Calu3 (cell line): ENCODE measurements around the gene KRTAP20-4. TPM values are rescaled to one million over a fixed set of nuclear protein-coding genes. Genes with fewer than 3 reads are reported as not detected.

Experiments used
- BruUV-seq: library from RNA; stranded (reverse); fragments of 400-500 nt; replicated peaks from 2 replicates; lab custom pipeline; 2021; lab: Mats Ljungman, UMichigan
- CTCF ChIA-PET: fragments of 300-600 bp; sonication (Branson Sonifier 250); formaldehyde crosslinking; loops from one replicate; lab custom pipeline; 2022; ENCODE audit warnings: antibody characterized with exemption; lab: Charles Lee
- DNase-seq: peaks from one replicate; pipeline ENCODE4 v3.0.0; 2022
- H3K27ac Mint-ChIP-seq: one replicate; pipeline ENCODE4 v1.8.0; 2022; ENCODE audit warnings: mixed read lengths; ENCODE audit not compliant: unreplicated experiment
- H3K27me3 Mint-ChIP-seq: one replicate; pipeline ENCODE4 v1.8.0; 2022; ENCODE audit warnings: mixed read lengths; ENCODE audit not compliant: unreplicated experiment
- H3K36me3 Mint-ChIP-seq: one replicate; pipeline ENCODE4 v1.8.0; 2022; ENCODE audit warnings: mild to moderate bottlenecking, moderate library complexity, mixed read lengths; ENCODE audit not compliant: insufficient read depth, unreplicated experiment
- H3K4me1 Mint-ChIP-seq: one replicate; pipeline ENCODE4 v1.8.0; 2022; ENCODE audit warnings: mild to moderate bottlenecking, low read depth, mixed read lengths; ENCODE audit not compliant: unreplicated experiment
- H3K4me3 Mint-ChIP-seq: one replicate; pipeline ENCODE4 v1.8.0; 2022; ENCODE audit warnings: mild to moderate bottlenecking, low read depth, moderate library complexity, mixed read lengths; ENCODE audit not compliant: unreplicated experiment
- H3K9me3 Mint-ChIP-seq: one replicate; pipeline ENCODE4 v1.8.0; 2022; ENCODE audit warnings: low read depth, mixed read lengths; ENCODE audit not compliant: unreplicated experiment
- intact Hi-C: fragments of 100-400 bp; cut with micrococcal nuclease; formaldehyde crosslinking; loops from one replicate; pipeline ENCODE4 v1.10.0; 2022; ENCODE audit not compliant: unreplicated experiment
- total RNA-seq: library from RNA; stranded (reverse); gene quantifications from 2 replicates; pipeline ENCODE4 v1.2.3, GENCODE V29; 2022
- TF ChIP-seq, protein P1 (sequence below): fragments of 200-600 bp; IDR thresholded peaks from one replicate; pipeline ENCODE4 v1.8.0; 2022; ENCODE audit warnings: antibody characterized with exemption; ENCODE audit not compliant: unreplicated experiment

The KRTAP20-4 gene
- total RNA-seq, 1 experiment from 2014 or later: not detected

DNA sequence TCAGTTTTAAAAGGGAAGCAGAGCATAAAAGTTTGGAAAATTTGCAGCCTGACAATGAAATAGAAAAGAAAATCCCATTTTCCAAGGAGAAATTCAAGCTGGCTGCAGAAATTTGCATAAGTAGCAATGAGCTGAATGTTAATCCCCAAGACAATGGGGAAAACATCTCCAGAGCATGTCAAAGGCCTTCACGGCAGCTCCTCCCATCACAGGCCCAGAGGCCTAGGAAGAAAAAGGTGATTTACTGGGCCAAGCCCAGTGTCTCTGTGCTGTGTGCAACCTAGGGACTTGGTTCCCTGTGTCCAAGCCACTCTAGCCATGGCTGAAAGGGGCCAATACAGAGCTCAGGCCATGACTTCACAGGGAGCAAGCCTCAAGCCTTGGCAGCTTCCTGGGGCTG, 48.3 kb downstream of the KRTAP20-4 start:
- peaks cover 11% of the 10 kb centered on the region for H3K9me3 Mint-ChIP-seq
- no TSS peak for BruUV-seq
- TF ChIP-seq, protein P1, sequence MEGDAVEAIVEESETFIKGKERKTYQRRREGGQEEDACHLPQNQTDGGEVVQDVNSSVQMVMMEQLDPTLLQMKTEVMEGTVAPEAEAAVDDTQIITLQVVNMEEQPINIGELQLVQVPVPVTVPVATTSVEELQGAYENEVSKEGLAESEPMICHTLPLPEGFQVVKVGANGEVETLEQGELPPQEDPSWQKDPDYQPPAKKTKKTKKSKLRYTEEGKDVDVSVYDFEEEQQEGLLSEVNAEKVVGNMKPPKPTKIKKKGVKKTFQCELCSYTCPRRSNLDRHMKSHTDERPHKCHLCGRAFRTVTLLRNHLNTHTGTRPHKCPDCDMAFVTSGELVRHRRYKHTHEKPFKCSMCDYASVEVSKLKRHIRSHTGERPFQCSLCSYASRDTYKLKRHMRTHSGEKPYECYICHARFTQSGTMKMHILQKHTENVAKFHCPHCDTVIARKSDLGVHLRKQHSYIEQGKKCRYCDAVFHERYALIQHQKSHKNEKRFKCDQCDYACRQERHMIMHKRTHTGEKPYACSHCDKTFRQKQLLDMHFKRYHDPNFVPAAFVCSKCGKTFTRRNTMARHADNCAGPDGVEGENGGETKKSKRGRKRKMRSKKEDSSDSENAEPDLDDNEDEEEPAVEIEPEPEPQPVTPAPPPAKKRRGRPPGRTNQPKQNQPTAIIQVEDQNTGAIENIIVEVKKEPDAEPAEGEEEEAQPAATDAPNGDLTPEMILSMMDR: no peak
- no peaks in the 10 kb centered on the region for H3K27me3 Mint-ChIP-seq
- intact Hi-C loops: no loop called here
- no peak overlapping the region for H3K27ac Mint-ChIP-seq
- CTCF ChIA-PET: no interaction called here
- no peak overlapping the region for H3K4me3 Mint-ChIP-seq
- DNase-seq: no peak
- no peaks in the 10 kb centered on the region for H3K36me3 Mint-ChIP-seq
- no peaks in the 10 kb centered on the region for H3K4me1 Mint-ChIP-seq

Other genes with a start within 250 kb of the KRTAP20-4 start
- not detected in 2 replicates for gene KRTAP13-2, start 248.4 kb upstream of the KRTAP20-4 start, total RNA-seq
- not detected in 2 replicates for gene KRTAP13-1, start 224.6 kb upstream of the KRTAP20-4 start, total RNA-seq
- not detected in 2 replicates for gene KRTAP13-3, start 194.7 kb upstream of the KRTAP20-4 start, total RNA-seq
- gene KRTAP13-4, start 190.4 kb upstream of the KRTAP20-4 start, total RNA-seq: not detected in 2 replicates
- not detected in 2 replicates for gene KRTAP15-1, start 180.4 kb upstream of the KRTAP20-4 start, total RNA-seq
- gene KRTAP19-1, start 140.3 kb upstream of the KRTAP20-4 start, total RNA-seq: not detected in 2 replicates
- gene KRTAP19-2, start 133.2 kb upstream of the KRTAP20-4 start, total RNA-seq: not detected in 2 replicates
- gene KRTAP19-3, start 128.6 kb upstream of the KRTAP20-4 start, total RNA-seq: not detected in 2 replicates
- not detected in 2 replicates for gene KRTAP19-4, start 123.5 kb upstream of the KRTAP20-4 start, total RNA-seq
- not detected in 2 replicates for gene KRTAP19-5, start 118.5 kb upstream of the KRTAP20-4 start, total RNA-seq
- not detected in 2 replicates for gene KRTAP19-6, start 78.8 kb upstream of the KRTAP20-4 start, total RNA-seq
- gene KRTAP19-7, start 59.3 kb upstream of the KRTAP20-4 start, total RNA-seq: not detected in 2 replicates
- not detected in 2 replicates for gene KRTAP22-2, start 30.2 kb upstream of the KRTAP20-4 start, total RNA-seq
- gene KRTAP6-3, start 28.2 kb upstream of the KRTAP20-4 start, total RNA-seq: not detected in 2 replicates
- gene KRTAP6-2, start 21.7 kb upstream of the KRTAP20-4 start, total RNA-seq: not detected in 2 replicates
- gene KRTAP22-1, start 19.5 kb upstream of the KRTAP20-4 start, total RNA-seq: not detected in 2 replicates
- not detected in 2 replicates for gene KRTAP6-1, start 6.7 kb upstream of the KRTAP20-4 start, total RNA-seq
- not detected in 2 replicates for gene KRTAP20-1, start 4.2 kb upstream of the KRTAP20-4 start, total RNA-seq
- gene KRTAP20-2, start 14.6 kb downstream of the KRTAP20-4 start, total RNA-seq: not detected in 2 replicates
- not detected in 2 replicates for gene KRTAP20-3, start 22.2 kb downstream of the KRTAP20-4 start, total RNA-seq
- not detected in 2 replicates for gene KRTAP21-3, start 98.2 kb downstream of the KRTAP20-4 start, total RNA-seq
- gene KRTAP21-2, start 126.6 kb downstream of the KRTAP20-4 start, total RNA-seq: not detected in 2 replicates
- gene KRTAP21-1, start 134.8 kb downstream of the KRTAP20-4 start, total RNA-seq: not detected in 2 replicates
- gene KRTAP8-1, start 192.6 kb downstream of the KRTAP20-4 start, total RNA-seq: not detected in 2 replicates
- not detected in 2 replicates for gene KRTAP7-1, start 209.1 kb downstream of the KRTAP20-4 start, total RNA-seq